ENCODE results near the gene EFHC1. TPM values are rescaled to one million over a fixed set of nuclear protein-coding genes. Genes with fewer than 3 reads are reported as not detected.

The EFHC1 gene
- total RNA-seq, 1 experiment from 2014 or later: 13.2 TPM

- Histone ChIP-seq H3K4me1 (ENCODE audit: insufficient read depth, low read length) (no peaks in the 10 kb centered on the region), H3K56ac (ENCODE audit: insufficient read length, low read depth, low read length) (no peak overlapping the region), H4K20me1 (ENCODE audit: control insufficient read depth, insufficient read depth, insufficient read length) (no peaks in the 10 kb centered on the region), H4K91ac (ENCODE audit: insufficient read length, low read depth, low read length) (no peak overlapping the region), H3K9me3 (ENCODE audit: control insufficient read depth, low read depth, low read length) (no peaks in the 10 kb centered on the region), H2BK5ac (ENCODE audit: insufficient read length, low read length) (no peak overlapping the region), H3K9ac (ENCODE audit: extremely low read depth, insufficient read length, low read length) (no peak overlapping the region), H3K23ac (ENCODE audit: insufficient read length, low read depth, low read length) (no peak overlapping the region), H2BK20ac (ENCODE audit: low read depth, low read length, poor library complexity, severe bottlenecking) (no peak overlapping the region), H2AK5ac (ENCODE audit: insufficient read length, low read length) (no peak overlapping the region), H2BK12ac (ENCODE audit: insufficient read length, low read depth, low read length) (no peak overlapping the region), H3K79me1 (ENCODE audit: insufficient read depth, low read depth, low read length, poor library complexity, severe bottlenecking) (no peaks in the 10 kb centered on the region), H3K27me3 (ENCODE audit: insufficient read depth, low read length) (no peaks in the 10 kb centered on the region), H3K14ac (ENCODE audit: insufficient read depth, low read length) (no peak overlapping the region), H3K23me2 (ENCODE audit: insufficient read length, low read depth, low read length, poor library complexity, severe bottlenecking) (no peaks in the 10 kb centered on the region), H4K8ac (replicated peaks; ENCODE audit: insufficient read length, low read depth, low read length) (no peak overlapping the region), H4K5ac (ENCODE audit: insufficient read length, low read depth, low read length) (no peak overlapping the region), H3K27ac (ENCODE audit: insufficient read length, low read depth, low read length) (no peak overlapping the region), H2AFZ (ENCODE audit: low read length) (no peak overlapping the region), H2BK120ac (ENCODE audit: low read depth, low read length, poor library complexity, severe bottlenecking) (no peak overlapping the region), H3T11ph (ENCODE audit: low read length) (no peak overlapping the region), H3K4me2 (ENCODE audit: insufficient read depth, insufficient read length, low read length) (no peak overlapping the region), H3K4ac (ENCODE audit: low read depth, low read length) (no peak overlapping the region), H2BK15ac (ENCODE audit: low read depth, low read length) (no peak overlapping the region), H3K18ac (ENCODE audit: insufficient read length, low read depth, low read length) (no peak overlapping the region), H3K79me2 (ENCODE audit: insufficient read depth, low read length) (no peaks in the 10 kb centered on the region)
- WGBS (ENCODE audit: extremely low coverage, insufficient read length, low lambda C conversion rate): no CpG with 5 or more reads among the region's 10 CpGs
- H3K27ac Mint-ChIP-seq: peak overlapping the region in 1 of 3 experiments; percentile 87; a peak in 1 of 7 replicates
- H3K4me1 Mint-ChIP-seq: peaks cover 10 to 20% of the 10 kb centered on the region in 2 experiments
- TF ChIP-seq CTCF (conservative IDR thresholded peaks at IDR 0.05): no peak
- no peaks in the 10 kb centered on the region for H3K9me3 Mint-ChIP-seq
- no peaks in the 10 kb centered on the region for H3K27me3 Mint-ChIP-seq (ENCODE audit: low read depth)
- no peak overlapping the region for H3K4me3 Mint-ChIP-seq
- DNase-seq: no peak
- H3K36me3 Mint-ChIP-seq (ENCODE audit: insufficient read depth in 1 of 3, low read depth in 3 of 3): peaks cover 18 to 55% (median 30%) of the 10 kb centered on the region in 3 experiments; a peak in 6 of 7 replicates
Observed at GRCh38 chr6:52504782-52505136, 84.6 kb downstream of the EFHC1 start.

Measured in H9 (cell line).